Measurements from ENCODE around the gene BRAT1.

DNA sequence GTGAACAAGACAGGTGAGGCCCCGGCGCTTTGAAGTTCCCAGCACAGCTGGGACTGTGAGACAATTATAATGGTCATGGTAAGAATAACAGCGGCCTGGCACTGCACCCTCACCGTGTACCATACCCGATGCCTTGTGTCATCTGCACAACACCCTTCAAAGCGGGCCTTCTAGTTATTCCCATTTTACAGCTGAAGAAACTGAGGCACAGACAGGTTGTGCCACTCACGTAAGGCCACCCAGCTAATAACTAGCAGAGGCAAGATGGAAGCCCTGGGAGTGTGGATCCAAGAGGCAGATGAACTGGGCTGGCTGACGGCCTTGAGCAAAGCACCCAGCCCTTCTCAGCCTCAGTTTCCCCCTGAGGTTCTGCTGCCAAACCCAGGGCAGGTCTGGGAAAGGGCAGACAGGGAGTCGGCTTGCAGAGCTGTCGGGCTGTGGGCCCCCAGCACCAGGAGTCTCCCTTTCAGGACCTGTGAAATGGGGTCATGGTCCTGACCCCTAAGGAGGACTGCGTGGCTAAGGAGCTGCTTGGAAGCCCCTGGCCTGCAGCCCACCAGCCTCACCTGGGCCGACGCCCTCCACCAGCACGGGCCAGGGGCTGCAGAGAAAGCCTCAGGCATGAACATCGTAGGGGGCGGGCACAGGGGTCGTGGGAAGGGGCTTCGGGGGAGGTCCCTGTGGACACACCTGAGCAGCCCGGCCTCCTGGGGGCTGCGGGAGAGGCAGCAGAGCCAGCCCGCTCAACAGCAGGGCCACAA, 51.0 kb downstream of the BRAT1 start:
- TF ChIP-seq, protein P1, sequence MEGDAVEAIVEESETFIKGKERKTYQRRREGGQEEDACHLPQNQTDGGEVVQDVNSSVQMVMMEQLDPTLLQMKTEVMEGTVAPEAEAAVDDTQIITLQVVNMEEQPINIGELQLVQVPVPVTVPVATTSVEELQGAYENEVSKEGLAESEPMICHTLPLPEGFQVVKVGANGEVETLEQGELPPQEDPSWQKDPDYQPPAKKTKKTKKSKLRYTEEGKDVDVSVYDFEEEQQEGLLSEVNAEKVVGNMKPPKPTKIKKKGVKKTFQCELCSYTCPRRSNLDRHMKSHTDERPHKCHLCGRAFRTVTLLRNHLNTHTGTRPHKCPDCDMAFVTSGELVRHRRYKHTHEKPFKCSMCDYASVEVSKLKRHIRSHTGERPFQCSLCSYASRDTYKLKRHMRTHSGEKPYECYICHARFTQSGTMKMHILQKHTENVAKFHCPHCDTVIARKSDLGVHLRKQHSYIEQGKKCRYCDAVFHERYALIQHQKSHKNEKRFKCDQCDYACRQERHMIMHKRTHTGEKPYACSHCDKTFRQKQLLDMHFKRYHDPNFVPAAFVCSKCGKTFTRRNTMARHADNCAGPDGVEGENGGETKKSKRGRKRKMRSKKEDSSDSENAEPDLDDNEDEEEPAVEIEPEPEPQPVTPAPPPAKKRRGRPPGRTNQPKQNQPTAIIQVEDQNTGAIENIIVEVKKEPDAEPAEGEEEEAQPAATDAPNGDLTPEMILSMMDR (IDR thresholded peaks at IDR 0.05) = no peak
- no peak for TF ChIP-seq POLR2A (IDR thresholded peaks at IDR 0.05)
